HG02884 (cell line): ENCODE results near the gene HOXB7.

Source experiments
- ATAC-seq: cut with Tn5 transposase; IDR thresholded peaks from one replicate; pipeline ENCODE4 v1.9.1; 2021; ENCODE audit warnings: mild to moderate bottlenecking, moderate library complexity; ENCODE audit not compliant: unreplicated experiment

The HOXB7 gene

DNA sequence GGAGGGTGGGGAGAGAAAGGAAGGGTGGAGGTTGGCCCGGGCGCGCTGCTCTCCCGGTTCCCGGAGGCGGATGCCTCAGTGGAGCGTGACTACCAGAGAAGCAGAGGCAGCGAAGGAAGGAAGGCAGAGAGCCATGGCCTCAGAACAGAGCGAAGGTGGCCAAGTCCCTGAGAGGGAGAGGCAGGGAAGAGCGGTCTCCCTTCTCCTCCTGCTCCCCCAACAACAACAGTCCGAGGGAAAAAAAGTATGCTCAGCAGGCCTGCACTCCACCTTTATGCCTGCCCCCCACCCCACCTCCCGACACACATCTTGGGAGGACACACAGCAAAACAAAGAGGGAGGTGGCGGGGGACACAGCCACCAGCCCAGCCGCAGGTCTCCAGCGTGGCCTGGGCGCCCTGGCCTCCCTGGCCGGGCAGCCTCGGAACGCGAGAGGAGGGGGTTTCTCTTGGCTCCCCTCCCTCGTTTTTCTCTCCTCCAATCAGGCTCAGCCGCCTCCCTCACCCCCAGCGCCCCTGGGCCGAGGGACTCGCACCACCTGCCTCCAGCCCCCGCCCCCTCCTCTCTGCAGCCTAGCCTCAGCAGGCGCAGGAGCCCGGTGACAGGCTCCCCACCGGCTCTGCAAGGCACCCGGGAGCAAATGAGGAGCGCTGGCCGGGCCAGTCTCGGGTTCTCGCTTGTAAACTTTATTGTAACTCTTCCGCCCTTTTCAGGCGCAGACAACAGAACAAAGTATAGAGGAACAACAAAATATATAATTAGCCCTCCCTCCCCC lies 1.1 kb upstream of the HOXB7 start:
- ATAC-seq, result no peak

DNA sequence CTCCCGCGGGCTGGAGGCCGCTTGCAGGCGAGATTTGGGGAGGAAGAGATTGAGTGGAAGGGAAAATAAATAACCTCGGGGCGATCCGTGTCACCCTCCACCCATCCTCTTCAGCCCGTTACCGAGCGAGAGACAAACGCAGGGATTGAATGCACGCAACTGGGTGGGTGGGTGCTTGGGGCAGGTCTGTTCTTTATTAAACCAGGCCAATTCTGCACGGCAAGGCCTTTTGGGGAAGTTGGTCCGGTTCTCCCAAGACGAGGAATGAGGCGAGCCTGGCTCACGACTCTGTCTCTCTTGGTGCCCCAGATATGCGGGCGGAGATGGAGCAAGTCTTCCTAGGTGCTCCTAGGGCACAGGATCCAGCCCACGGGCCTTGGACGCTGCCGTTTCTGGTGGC lies 396 bp upstream of the HOXB7 start:
- ATAC-seq, result no peak

GRCh38 chr17:48609759-48610281 lies 997 bp downstream of the HOXB7 start:
- ATAC-seq, result no peak

GRCh38 chr17:48609033-48609432 lies 1.8 kb downstream of the HOXB7 start:
- no peak for ATAC-seq

GRCh38 chr17:48608494-48608834 lies 2.4 kb downstream of the HOXB7 start:
- no peak for ATAC-seq

- ATAC-seq, result no peak
Measured at GRCh38 chr17:48606892-48607614, 3.8 kb downstream of the HOXB7 start.

DNA sequence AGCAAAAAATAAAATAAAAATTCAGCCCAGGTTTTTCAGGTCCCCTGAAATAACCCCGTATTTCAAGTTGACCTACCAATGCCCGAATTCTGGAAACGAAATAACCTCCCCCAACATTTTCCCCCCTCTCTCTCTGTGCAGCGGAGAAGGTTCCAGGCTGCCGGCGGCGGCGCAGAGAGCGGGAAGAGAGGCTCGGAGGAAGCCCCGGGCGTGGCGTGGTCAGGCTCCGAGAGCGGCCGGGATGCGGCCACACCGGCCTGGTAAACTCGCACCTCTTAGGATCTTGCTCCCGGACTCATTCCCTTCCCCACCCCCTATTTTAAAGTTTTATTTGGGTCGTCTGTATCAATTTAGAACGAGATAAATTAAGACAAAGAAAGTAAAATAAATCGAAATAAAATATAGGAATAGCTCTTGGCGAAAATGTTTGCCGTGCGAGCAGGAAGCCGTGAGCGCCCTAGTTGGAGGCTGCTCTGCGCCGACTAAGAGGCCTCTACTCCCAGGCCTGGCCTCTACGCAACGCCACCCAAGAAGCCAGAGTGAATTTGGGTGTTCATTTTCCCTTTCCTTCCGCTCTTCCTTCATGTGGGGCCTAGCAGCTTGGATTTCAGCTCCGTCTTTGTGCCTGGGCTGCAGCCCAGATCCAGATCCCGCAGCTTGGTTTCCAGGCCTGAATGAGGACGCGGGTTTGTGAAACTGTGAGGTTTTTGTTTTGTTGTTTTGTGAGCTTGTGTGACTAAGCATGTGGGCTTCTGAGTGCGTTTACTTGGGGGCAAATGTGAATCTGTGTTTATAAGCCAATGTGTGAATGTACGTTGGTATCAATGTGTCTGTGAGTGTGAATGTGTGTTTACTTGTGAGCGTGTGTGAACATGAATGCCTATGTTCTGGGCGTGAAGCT lies 4.6 kb downstream of the HOXB7 start:
- ATAC-seq, result no peak

DNA sequence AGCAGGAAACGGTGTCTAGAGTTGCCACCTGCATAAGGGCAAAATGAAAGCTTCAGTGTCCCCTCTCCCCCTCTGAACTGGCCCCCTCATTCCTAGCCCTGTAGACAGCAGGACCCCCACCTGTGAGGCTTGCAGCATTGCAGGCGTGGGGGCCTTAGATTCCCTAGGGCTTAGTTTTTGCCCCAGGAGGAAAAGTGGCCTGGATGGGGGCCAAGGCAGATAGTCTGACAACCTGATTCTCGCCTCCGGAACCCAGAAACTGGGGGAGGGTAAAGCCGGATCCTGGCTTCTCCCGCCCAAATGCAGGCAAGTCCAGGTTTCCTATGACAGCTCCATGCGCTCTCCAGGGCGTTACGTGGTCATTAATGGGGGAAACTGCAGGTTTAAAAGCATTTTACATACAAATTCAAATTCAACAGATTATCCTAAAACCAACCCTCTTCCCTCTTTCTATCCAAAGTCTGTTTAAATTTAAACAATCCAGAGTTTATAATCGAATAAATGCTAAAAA lies 5.4 kb downstream of the HOXB7 start:
- ATAC-seq, result no peak

GRCh38 chr17:48604770-48605329 lies 6.0 kb downstream of the HOXB7 start, which contains the start of gene HOXB6:
Gene HOXB6 (minus strand): TSS chr17:48604986. CDS start chr17:48598150, 6,836 bp downstream.
- no peak for ATAC-seq

GRCh38 chr17:48603959-48604769 lies 6.7 kb downstream of the HOXB7 start:
- no peak for ATAC-seq

DNA sequence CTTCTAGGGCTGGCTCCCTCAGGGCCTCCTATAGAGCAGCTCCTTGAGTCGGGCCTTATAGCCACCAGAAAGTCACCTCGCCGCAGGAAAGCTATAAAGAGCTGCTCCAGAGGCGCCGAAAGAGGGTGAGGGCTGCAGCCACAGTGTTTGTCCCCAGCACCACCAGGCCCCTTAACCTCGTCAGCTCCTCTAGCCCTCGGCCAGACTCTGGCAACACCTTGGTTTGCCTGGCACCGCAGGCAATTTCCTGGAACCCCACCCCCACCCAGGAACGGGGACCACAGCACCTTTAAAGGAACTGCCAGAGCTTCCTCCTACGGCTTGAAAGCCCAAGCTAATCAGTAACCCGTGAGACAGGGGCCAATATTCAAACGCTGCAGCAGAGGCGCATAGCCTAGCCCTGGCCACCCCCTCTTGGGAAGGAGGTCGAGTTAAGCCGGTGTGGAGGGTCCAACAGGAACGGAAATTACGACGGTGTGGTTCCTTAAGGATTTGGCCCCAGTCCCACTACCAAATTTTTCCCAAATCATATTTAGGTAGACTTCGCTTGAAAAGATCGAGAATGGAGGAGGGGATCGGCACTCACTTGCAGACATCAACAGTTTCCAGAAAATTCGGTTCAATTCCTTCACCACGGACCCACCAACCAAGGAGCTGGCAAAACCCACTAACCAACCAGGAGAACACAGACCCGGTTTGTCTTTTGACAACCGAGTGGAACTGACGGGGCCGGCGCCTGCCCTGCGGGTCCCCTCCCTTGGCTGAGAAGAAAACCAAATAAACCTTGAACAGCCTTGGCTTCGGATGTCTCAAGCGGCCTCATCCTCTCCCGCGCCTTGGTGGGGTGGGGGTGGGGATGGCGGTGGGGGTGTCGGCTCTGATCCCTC lies 9.0 kb downstream of the HOXB7 start:
- no peak for ATAC-seq

- ATAC-seq, result no peak
Measured at GRCh38 chr17:48601207-48601538, 9.6 kb downstream of the HOXB7 start.

- no peak for ATAC-seq
Measured at GRCh38 chr17:48600244-48601098, 10.3 kb downstream of the HOXB7 start.

DNA sequence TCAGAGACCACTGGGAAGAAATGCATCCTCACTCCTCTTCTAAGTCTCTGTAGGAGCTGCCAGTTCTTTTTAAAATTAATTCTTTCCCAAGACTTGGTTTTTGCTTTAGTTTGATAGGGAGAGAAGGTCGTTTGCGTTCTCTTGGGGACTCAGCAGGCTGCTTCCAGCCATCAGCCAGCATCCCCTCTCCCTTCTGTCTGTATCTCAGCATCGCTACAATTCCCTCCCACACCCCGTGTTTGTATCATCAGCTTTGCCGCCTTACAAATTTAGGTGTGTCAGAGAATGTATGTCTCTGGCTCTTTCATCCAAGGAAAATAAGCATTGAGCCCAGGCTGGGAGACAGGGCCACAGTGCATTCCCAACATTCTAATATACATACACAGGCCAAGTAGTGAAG lies 11.5 kb downstream of the HOXB7 start:
- no peak for ATAC-seq

- ATAC-seq, result no peak
Measured at GRCh38 chr17:48598736-48599135, 12.1 kb downstream of the HOXB7 start.

DNA sequence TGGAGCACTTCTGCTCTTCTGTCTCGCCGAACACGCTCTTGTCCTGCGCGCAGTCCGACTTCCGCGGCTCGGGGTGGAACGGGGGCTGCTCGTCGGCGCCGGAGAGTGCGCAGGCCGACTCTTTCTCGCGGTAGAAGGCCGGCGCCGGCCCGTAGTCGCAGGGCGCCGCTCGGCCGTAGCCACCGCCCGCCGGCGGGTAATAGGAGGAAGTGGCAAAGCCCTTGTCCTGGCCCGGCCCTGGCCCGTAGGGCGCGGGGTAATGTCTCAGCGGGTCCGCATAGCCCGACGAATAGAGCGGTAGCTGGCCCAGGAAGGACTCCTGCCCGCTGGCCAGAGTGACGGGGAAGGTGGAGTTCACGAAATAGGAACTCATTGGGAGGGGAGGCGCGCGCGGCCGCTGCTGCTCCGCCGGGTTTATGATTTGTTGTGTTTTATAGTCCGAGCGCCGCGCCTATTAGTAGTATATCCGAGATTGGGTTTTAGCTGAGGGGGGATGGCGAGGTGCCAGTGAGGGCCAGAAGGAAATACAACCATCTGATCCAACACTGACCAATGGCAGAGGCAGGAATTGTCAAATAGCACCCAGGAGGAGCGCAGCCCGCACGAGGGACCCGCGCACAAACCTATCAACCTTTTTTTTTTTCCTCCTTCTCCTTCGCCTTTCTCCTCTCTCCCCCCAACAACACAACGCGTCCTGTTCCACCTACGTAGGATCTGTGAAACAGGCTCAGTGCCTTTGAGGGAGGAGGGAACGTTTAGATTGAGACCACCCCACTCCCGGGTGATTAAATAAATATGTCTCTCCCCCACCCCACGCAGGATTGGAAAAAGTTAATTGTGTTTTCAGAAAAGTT lies 12.8 kb downstream of the HOXB7 start:
- ATAC-seq, result no peak

DNA sequence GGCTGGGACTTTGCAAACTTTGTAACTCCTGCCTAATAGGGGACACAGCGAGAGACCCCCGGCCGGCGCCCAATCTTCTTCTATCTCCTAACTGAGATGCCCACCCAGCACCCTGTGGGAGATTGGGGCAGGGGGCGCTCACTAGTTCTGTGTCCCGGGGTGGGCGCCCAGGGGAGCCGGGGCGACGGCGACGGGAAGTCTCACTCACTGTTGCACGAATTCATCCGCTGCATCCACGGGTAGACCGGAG lies 13.4 kb downstream of the HOXB7 start:
- ATAC-seq, result no peak
